NB4 (cell line): ENCODE results near the gene IGFL4.

Source experiments
- CTCF ChIP-seq: IDR thresholded peaks from one replicate; pipeline ENCODE4 v1.5.1; 2012; ENCODE audit warnings: low read depth, low read length
- MAX ChIP-seq: IDR thresholded peaks from 2 replicates; pipeline ENCODE4 v1.6.1; 2011; ENCODE audit warnings: low read depth, low read length
- POLR2A ChIP-seq: IDR thresholded peaks from 2 replicates; pipeline ENCODE4 v1.6.1; 2011; ENCODE audit warnings: mild to moderate bottlenecking; ENCODE audit not compliant: insufficient read length; ENCODE audit errors: extremely low read depth

- no peak for TF ChIP-seq CTCF
- peak; percentile 100 for TF ChIP-seq MAX
- TF ChIP-seq POLR2A: peak; percentile 97
These were observed 45.6 kb downstream of the IGFL4 start, which contains the start of gene CCDC61 for GRCh38 chr19:45994998-45995714.
